H1 (cell line): ENCODE data around the gene YWHAB. TPM values are rescaled to one million over a fixed set of nuclear protein-coding genes. Genes with fewer than 3 reads are reported as not detected.

ENCODE experiments used
- CTCF ChIA-PET: fragments of 300-600 bp; sonication (Branson Sonifier 250); formaldehyde crosslinking; loops from one replicate; lab custom pipeline; 2021; ENCODE audit not compliant: partially characterized antibody; lab: Charles Lee
- POLR2A ChIA-PET: fragments of 300-600 bp; sonication (Branson Sonifier 250); formaldehyde crosslinking; loops from one replicate; lab custom pipeline; 2021; ENCODE audit warnings: inconsistent platforms; ENCODE audit not compliant: partially characterized antibody; lab: Charles Lee
- DNase-seq, 2 experiments: peaks; one replicate each; pipeline versions ENCODE4 v3.0.0 to v3.0.0-alpha.2; 2010 to 2022; ENCODE audit warnings: low spot score in 2 of 2, low read depth in 1 of 2, mixed read lengths in 1 of 2
- FAIRE-seq: peaks from 2 replicates; lab custom pipeline; 2011; peaks lifted over from hg19 to GRCh38; lab: Jason Lieb, UNC
- H2AFZ ChIP-seq: 2 replicates; pipeline ENCODE4 v1.8.1; 2012; ENCODE audit warnings: low read length, inconsistent platforms
- H2AK5ac ChIP-seq: 2 replicates; pipeline ENCODE4 v1.6.1; 2013; ENCODE audit warnings: low read depth, low read length
- H2BK120ac ChIP-seq: replicated peaks from 2 replicates; pipeline ENCODE3; 2013; ENCODE audit warnings: low read depth, low read length, inconsistent platforms
- H2BK12ac ChIP-seq: 2 replicates; pipeline ENCODE4 v1.6.1; 2013; ENCODE audit warnings: low read depth, low read length
- H2BK15ac ChIP-seq: 2 replicates; pipeline ENCODE4 v1.6.1; 2013; ENCODE audit warnings: low read length
- H2BK20ac ChIP-seq: 2 replicates; pipeline ENCODE4 v1.6.1; 2013; ENCODE audit warnings: low read length
- H2BK5ac ChIP-seq: 2 replicates; pipeline ENCODE4 v1.6.1; 2013; ENCODE audit warnings: low read depth, low read length
- H3K14ac ChIP-seq: 2 replicates; pipeline ENCODE4 v1.6.1; 2013; ENCODE audit warnings: inconsistent platforms; ENCODE audit not compliant: insufficient read length
- H3K18ac ChIP-seq: 2 replicates; pipeline ENCODE4 v1.6.1; 2013; ENCODE audit warnings: low read length; ENCODE audit errors: extremely low read depth
- H3K23ac ChIP-seq: 2 replicates; pipeline ENCODE4 v1.6.1; 2013; ENCODE audit warnings: inconsistent platforms; ENCODE audit not compliant: insufficient read length
- H3K23me2 ChIP-seq: 2 replicates; pipeline ENCODE4 v1.6.1; 2013; ENCODE audit warnings: low read depth, low read length
- H3K27ac ChIP-seq: 2 replicates; pipeline ENCODE4 v1.6.1; 2011; ENCODE audit warnings: low read depth, low read length, inconsistent platforms
- H3K27me3 ChIP-seq, 4 experiments: replicated peaks in 1 of 4; 1 replicate in 1 of 4; 2 replicates in 3 of 4; pipeline versions ENCODE4 v1.6.1 to v1.8.1; 2011 to 2013; ENCODE audit warnings: low read length in 3 of 4, mild to moderate bottlenecking in 3 of 4, inconsistent platforms in 2 of 4, mixed read lengths in 2 of 4, moderate library complexity in 1 of 4; ENCODE audit not compliant: control insufficient read depth in 3 of 4, insufficient read depth in 3 of 4; ENCODE audit errors: extremely low read depth in 1 of 4
- H3K36me3 ChIP-seq, 4 experiments: 2 replicates each; pipeline versions ENCODE4 v1.6.1 to v1.8.1; 2011 to 2013; ENCODE audit warnings: mild to moderate bottlenecking in 4 of 4, low read length in 3 of 4, moderate library complexity in 2 of 4, control low read depth in 1 of 4, inconsistent platforms in 1 of 4; ENCODE audit not compliant: insufficient read depth in 4 of 4, control insufficient read depth in 2 of 4
- H3K4ac ChIP-seq: replicated peaks from 2 replicates; pipeline ENCODE3; 2013; ENCODE audit warnings: low read length, low read depth, mixed read lengths, inconsistent platforms; ENCODE audit not compliant: insufficient read length
- H3K4me1 ChIP-seq, 4 experiments: replicated peaks in 1 of 4; 1 replicate in 1 of 4; 2 replicates in 3 of 4; pipeline versions ENCODE4 v1.6.1 to v1.8.1; 2011 to 2013; ENCODE audit warnings: low read length in 3 of 4, inconsistent platforms in 2 of 4, mixed read lengths in 1 of 4; ENCODE audit not compliant: insufficient read depth in 4 of 4, control insufficient read depth in 3 of 4
- H3K4me2 ChIP-seq, 2 experiments: 2 replicates each; pipeline versions ENCODE4 v1.6.1 to v1.8.1; 2011 to 2013; ENCODE audit warnings: low read depth in 2 of 2, low read length in 2 of 2, control low read depth in 1 of 2, inconsistent platforms in 1 of 2, mild to moderate bottlenecking in 1 of 2; ENCODE audit not compliant: insufficient read depth in 1 of 2
- H3K4me3 ChIP-seq, 4 experiments: fragments of 200-600, 300-600 bp in 1 of 4; sonication (generic), shearing (Covaris generic), sonication (Bioruptor Twin) in 1 of 4; 2 replicates each; pipeline versions ENCODE4 v1.5.1 to v1.8.1; 2011 to 2016; ENCODE audit warnings: low read length in 4 of 4, low read depth in 3 of 4, control low read depth in 2 of 4, inconsistent platforms in 2 of 4, mild to moderate bottlenecking in 2 of 4, mixed read lengths in 1 of 4, moderate library complexity in 1 of 4; ENCODE audit not compliant: insufficient read depth in 2 of 4; ENCODE audit errors: extremely low read depth in 1 of 4
- H3K56ac ChIP-seq: replicated peaks from 2 replicates; pipeline ENCODE3; 2013; ENCODE audit warnings: low read depth, mild to moderate bottlenecking, mixed read lengths, low read length, inconsistent platforms; ENCODE audit not compliant: insufficient read length
- H3K79me1 ChIP-seq: 2 replicates; pipeline ENCODE4 v1.6.1; 2013; ENCODE audit warnings: low read depth, low read length, control low read depth
- H3K79me2 ChIP-seq, 2 experiments: 2 replicates each; pipeline versions ENCODE4 v1.6.1 to v1.8.1; 2012 to 2013; ENCODE audit warnings: low read length in 2 of 2, mild to moderate bottlenecking in 2 of 2, inconsistent platforms in 1 of 2; ENCODE audit not compliant: insufficient read depth in 2 of 2, control insufficient read depth in 1 of 2
- H3K9ac ChIP-seq, 4 experiments: replicated peaks in 1 of 4; 1 replicate in 1 of 4; 2 replicates in 3 of 4; pipeline versions ENCODE4 v1.6.1 to v1.8.1; 2011 to 2013; ENCODE audit warnings: low read depth in 3 of 4, low read length in 3 of 4, control low read depth in 2 of 4, mild to moderate bottlenecking in 2 of 4, moderate library complexity in 2 of 4, inconsistent platforms in 1 of 4; ENCODE audit errors: extremely low read depth in 1 of 4
- H3K9me3 ChIP-seq, 2 experiments: 2 replicates each; pipeline versions ENCODE4 v1.6.1 to v1.8.1; 2012 to 2013; ENCODE audit warnings: mild to moderate bottlenecking in 2 of 2, moderate library complexity in 2 of 2, control low read depth in 1 of 2, inconsistent platforms in 1 of 2, low read depth in 1 of 2, low read length in 1 of 2, mixed read lengths in 1 of 2; ENCODE audit not compliant: insufficient read depth in 2 of 2
- H4K20me1 ChIP-seq, 2 experiments: replicated peaks in 1 of 2; 2 replicates each; pipeline versions ENCODE3 to v1.8.1; 2011 to 2013; ENCODE audit warnings: inconsistent platforms in 2 of 2, low read length in 2 of 2, mild to moderate bottlenecking in 1 of 2; ENCODE audit not compliant: insufficient read depth in 2 of 2, control insufficient read depth in 1 of 2
- H4K5ac ChIP-seq: 2 replicates; pipeline ENCODE4 v1.6.1; 2013; ENCODE audit warnings: low read length, low read depth, mixed read lengths, inconsistent platforms; ENCODE audit not compliant: insufficient read length
- H4K8ac ChIP-seq: 2 replicates; pipeline ENCODE4 v1.8.0; 2013; ENCODE audit warnings: mild to moderate bottlenecking, moderate library complexity, low read length, inconsistent platforms; ENCODE audit not compliant: insufficient read depth; ENCODE audit errors: extremely low read depth
- H4K91ac ChIP-seq: replicated peaks from 2 replicates; pipeline ENCODE3; 2013; ENCODE audit warnings: low read length, mixed read lengths, inconsistent platforms; ENCODE audit not compliant: insufficient read length
- BRCA1 ChIP-seq: IDR thresholded peaks from 2 replicates; pipeline ENCODE4 v1.6.1; 2012; ENCODE audit warnings: low read depth, low read length, improper control_type of control experiment
- CBX5 ChIP-seq: fragments of 300-800, 300-1000 bp; sonication (generic); IDR thresholded peaks from 2 replicates; pipeline ENCODE4 v1.7.1; 2016; ENCODE audit warnings: antibody characterized with exemption, low read length, low read depth
- CHD2 ChIP-seq: IDR thresholded peaks from 2 replicates; pipeline ENCODE4 v1.6.1; 2012; ENCODE audit warnings: low read length, improper control_type of control experiment
- CREB1 ChIP-seq: IDR thresholded peaks from 2 replicates; pipeline ENCODE4 v1.6.1; 2012; ENCODE audit warnings: inconsistent platforms
- EZH2 ChIP-seq: fragments of 200-600 bp; sonication (generic); IDR thresholded peaks from 2 replicates; pipeline ENCODE4 v1.7.1; 2012; ENCODE audit warnings: low read depth, mild to moderate bottlenecking, moderate library complexity, low read length, inconsistent platforms; ENCODE audit not compliant: severe bottlenecking
- FOSL1 ChIP-seq: IDR thresholded peaks from 2 replicates; pipeline ENCODE4 v1.6.1; 2011; ENCODE audit warnings: mild to moderate bottlenecking, low read depth, low read length, moderate library complexity; ENCODE audit not compliant: insufficient read depth
- GTF2F1 ChIP-seq: IDR thresholded peaks from 2 replicates; pipeline ENCODE4 v1.6.1; 2012; ENCODE audit warnings: low read depth, low read length, improper control_type of control experiment, borderline replicate concordance
- JUN ChIP-seq: IDR thresholded peaks from 2 replicates; pipeline ENCODE4 v1.6.1; 2011; ENCODE audit warnings: low read depth, mild to moderate bottlenecking, improper control_type of control experiment, low read length
- KDM4A ChIP-seq: IDR thresholded peaks from one replicate; pipeline ENCODE4 v1.7.1; 2012; ENCODE audit warnings: low read depth, mild to moderate bottlenecking, moderate library complexity, low read length, inconsistent platforms; ENCODE audit not compliant: severe bottlenecking
- NANOG ChIP-seq: IDR thresholded peaks from 2 replicates; pipeline ENCODE4 v1.6.1; 2011; ENCODE audit warnings: low read length, low read depth, mild to moderate bottlenecking, inconsistent platforms; ENCODE audit not compliant: insufficient read depth, poor library complexity, severe bottlenecking
- PHF8 ChIP-seq: fragments of 200-600 bp; sonication (generic); conservative IDR thresholded peaks from 2 replicates; pipeline ENCODE4 v1.7.1; 2012; ENCODE audit warnings: low read depth, mild to moderate bottlenecking, inconsistent platforms, low read length, moderate library complexity
- SAP30 ChIP-seq: fragments of 300-600 bp; sonication (generic); IDR thresholded peaks from 2 replicates; pipeline ENCODE4 v1.7.1; 2012; ENCODE audit warnings: low read length, moderate library complexity, mild to moderate bottlenecking, inconsistent platforms; ENCODE audit not compliant: insufficient read depth, insufficient replicate concordance
- SP2 ChIP-seq: IDR thresholded peaks from 2 replicates; pipeline ENCODE4 v1.6.1; 2012; ENCODE audit warnings: mild to moderate bottlenecking, low read length, inconsistent platforms
- SRF ChIP-seq: IDR thresholded peaks from 2 replicates; pipeline ENCODE4 v1.6.1; 2011; ENCODE audit warnings: mild to moderate bottlenecking, low read depth, low read length, moderate library complexity
- SUZ12 ChIP-seq: fragments of 200-600 bp; sonication (generic); IDR thresholded peaks from 2 replicates; pipeline ENCODE4 v1.6.1; 2012; ENCODE audit warnings: mild to moderate bottlenecking, inconsistent platforms, low read length, moderate library complexity, mixed read lengths
- WGBS, 2 experiments: shearing (Covaris generic) in 1 of 2; methylation state at CpG; one replicate each; pipeline versions ENCODE4 v1.1.6 to v1.1.7; 2013 to 2015; ENCODE audit warnings: low lambda C conversion rate in 2 of 2, mixed read lengths in 2 of 2, inconsistent platforms in 1 of 2, low coverage in 1 of 2, missing lambda C conversion rate in 1 of 2; ENCODE audit not compliant: insufficient replicate concordance in 2 of 2, insufficient coverage in 1 of 2, insufficient read length in 1 of 2; ENCODE audit errors: extremely low coverage in 1 of 2, missing lambda C conversion rate in 1 of 2; 5-methylcytosine and 5-hydroxymethylcytosine counted together
- polyA plus RNA-seq, 7 experiments: library from polyadenylated mRNA; depleted of rRNA in 3 of 7; stranded (reverse) in 5 of 7; unstranded in 2 of 7; fragments of >200 nt in 5 of 7; fragments of 200-250 nt in 2 of 7; gene quantifications; 1 replicate in 5 of 7; 2 replicates in 1 of 7; 4 replicates in 1 of 7; pipeline versions ENCODE4 v1.2.1 to v1.2.3, GENCODE V29; 2011 to 2013; ENCODE audit warnings: missing spikeins in 2 of 7, mixed read lengths in 2 of 7
- total RNA-seq: library from RNA; stranded (reverse); fragmentation: NEBNext Ultra II Directional; extraction: Animal tissue kit (Norgen Biotek cat#: 25700); gene quantifications from 2 replicates; pipeline ENCODE4 v1.2.1, GENCODE V29; 2021

The YWHAB gene
- total and polyA plus RNA-seq, 2 of the 8 experiments (the other 6 are each of a cell fraction or from before 2014, with no cell fraction given), result 72.9 to 256 TPM

DNA sequence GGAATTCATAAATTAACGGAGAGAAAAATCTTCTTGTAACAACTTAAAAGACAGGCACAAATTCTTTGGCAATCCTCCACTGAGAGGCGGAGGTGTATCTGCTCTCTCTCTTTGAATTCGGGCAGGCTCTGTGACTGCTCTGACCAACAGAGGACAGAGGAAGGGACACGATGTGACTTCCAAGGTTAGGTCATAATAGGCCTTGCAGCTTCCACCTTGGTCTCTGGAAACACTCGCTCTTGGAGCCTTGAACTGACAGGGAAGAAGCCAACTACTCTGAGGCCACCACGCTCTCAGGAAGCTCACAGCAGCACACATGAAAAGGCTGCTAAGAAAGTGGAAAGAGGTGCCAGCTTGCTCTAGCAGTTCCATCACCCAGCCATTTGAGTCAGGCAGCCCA, 59.8 kb downstream of the YWHAB start:
- no peak overlapping the region for H2BK120ac ChIP-seq
- H3K23me2 ChIP-seq, result no peaks in the 10 kb centered on the region
- H3K23ac ChIP-seq, result no peak overlapping the region
- H2BK12ac ChIP-seq, result no peak overlapping the region
- no peaks in the 10 kb centered on the region for H3K27me3 ChIP-seq
- no peak overlapping the region for H4K8ac ChIP-seq
- peaks cover 13 to 64% (median 39%) of the 10 kb centered on the region in 4 experiments for H3K36me3 ChIP-seq
- H3K4me3 ChIP-seq, result no peak overlapping the region
- H2AK5ac ChIP-seq, result no peak overlapping the region
- H2BK20ac ChIP-seq, result no peak overlapping the region
- H3K27ac ChIP-seq, result no peak overlapping the region
- 84% methylated on average over 6 of the region's 6 CpGs; no CpG with 5 or more reads in 1 of the 2 experiments for WGBS, 2 experiments
- ChIA-PET POLR2A (interaction anchor here (0.7 to 1.3 kb wide), 3 partner anchors 8 to 36 kb away, joined by 3 to 5 read pairs (median 4); no protein-coding TSS in a partner anchor), CTCF (interaction anchor here (1.1 kb wide), 1 partner anchor 11 kb away, joined by 3 read pairs; no protein-coding TSS in a partner anchor)
- H4K91ac ChIP-seq, result no peak overlapping the region
- no peak overlapping the region for H3K4ac ChIP-seq
- H3K4me2 ChIP-seq, result no peak overlapping the region
- no peak overlapping the region for H2BK15ac ChIP-seq
- H3K9ac ChIP-seq, result no peak overlapping the region; a peak in 1 of 7 replicates
- no peak overlapping the region for H2BK5ac ChIP-seq
- no peak overlapping the region for H4K5ac ChIP-seq
- no peaks in the 10 kb centered on the region for H3K4me1 ChIP-seq
- H3K79me1 ChIP-seq, result peaks cover 2% of the 10 kb centered on the region; the same call in 1 of the 2 replicates
- peaks cover 5 to 8% of the 10 kb centered on the region in 2 experiments for H4K20me1 ChIP-seq
- no peak overlapping the region for H3K14ac ChIP-seq
- H3K18ac ChIP-seq, result no peak overlapping the region
- no peaks in the 10 kb centered on the region for H3K9me3 ChIP-seq
- no peak for DNase-seq
- no peak for FAIRE-seq
- H3K56ac ChIP-seq, result no peak overlapping the region
- no peaks in the 10 kb centered on the region for H3K79me2 ChIP-seq
- H2AFZ ChIP-seq, result no peak overlapping the region
- TF ChIP-seq SRF, result no peak
- TF ChIP-seq JUN, result no peak
- no peak for TF ChIP-seq KDM4A
- TF ChIP-seq NANOG, result no peak
- TF ChIP-seq SUZ12, result no peak
- TF ChIP-seq SAP30, result no peak
- no peak for TF ChIP-seq PHF8
- TF ChIP-seq CBX5, result no peak
- no peak for TF ChIP-seq EZH2
- no peak for TF ChIP-seq CHD2
- TF ChIP-seq CREB1, result no peak
- no peak for TF ChIP-seq BRCA1
- TF ChIP-seq SP2, result no peak
- TF ChIP-seq GTF2F1, result no peak
- no peak for TF ChIP-seq FOSL1
